Measurements from ENCODE around the gene CTRB2.

The CTRB2 gene

GRCh38 chr16:75175074-75175473, 31.9 kb downstream of the CTRB2 start:
- Histone ChIP-seq H3K9me3 (ENCODE audit: control insufficient read depth, low read length) (peaks cover 26% of the 10 kb centered on the region), H3K27me3 (replicated peaks; ENCODE audit: control insufficient read depth, insufficient read depth, low read length, poor library complexity, severe bottlenecking) (no peaks in the 10 kb centered on the region), H3K27ac (ENCODE audit: insufficient read depth, low read length, poor library complexity, severe bottlenecking) (no peak overlapping the region), H3K36me3 (ENCODE audit: control insufficient read depth, insufficient read depth, low read length) (peaks cover 8% of the 10 kb centered on the region), H3K4me3 (ENCODE audit: insufficient read depth, low read depth, low read length, poor library complexity, severe bottlenecking) (no peak overlapping the region), H3K4me1 (ENCODE audit: control insufficient read depth, insufficient read depth, low read length, poor library complexity, severe bottlenecking) (no peaks in the 10 kb centered on the region)
- no peak for DNase-seq

GRCh38 chr16:75172578-75172977, 34.4 kb downstream of the CTRB2 start:
- no peak overlapping the region for H3K27ac ChIP-seq (ENCODE audit: insufficient read depth, low read length, poor library complexity, severe bottlenecking)
- H3K36me3 ChIP-seq (ENCODE audit: control insufficient read depth, insufficient read depth, low read length) = peaks cover 33% of the 10 kb centered on the region
- H3K27me3 ChIP-seq (replicated peaks; ENCODE audit: control insufficient read depth, insufficient read depth, low read length, poor library complexity, severe bottlenecking) = no peaks in the 10 kb centered on the region
- DNase-seq = no peak
- no peaks in the 10 kb centered on the region for H3K4me1 ChIP-seq (ENCODE audit: control insufficient read depth, insufficient read depth, low read length, poor library complexity, severe bottlenecking)
- peaks cover 43% of the 10 kb centered on the region for H3K9me3 ChIP-seq (ENCODE audit: control insufficient read depth, low read length)
- H3K4me3 ChIP-seq (ENCODE audit: insufficient read depth, low read depth, low read length, poor library complexity, severe bottlenecking) = no peak overlapping the region

- Histone ChIP-seq H3K4me3 (ENCODE audit: insufficient read depth, low read depth, low read length, poor library complexity, severe bottlenecking) (no peak overlapping the region), H3K27me3 (replicated peaks; ENCODE audit: control insufficient read depth, insufficient read depth, low read length, poor library complexity, severe bottlenecking) (no peaks in the 10 kb centered on the region), H3K4me1 (ENCODE audit: control insufficient read depth, insufficient read depth, low read length, poor library complexity, severe bottlenecking) (no peaks in the 10 kb centered on the region), H3K36me3 (ENCODE audit: control insufficient read depth, insufficient read depth, low read length) (peaks cover 53% of the 10 kb centered on the region), H3K9me3 (ENCODE audit: control insufficient read depth, low read length) (peaks cover 29% of the 10 kb centered on the region), H3K27ac (ENCODE audit: insufficient read depth, low read length, poor library complexity, severe bottlenecking) (no peak overlapping the region)
- no peak for DNase-seq
Measured at GRCh38 chr16:75169899-75170405, 37.0 kb downstream of the CTRB2 start.

GRCh38 chr16:75160386-75160785, 46.6 kb downstream of the CTRB2 start:
- Histone ChIP-seq H3K9me3 (ENCODE audit: control insufficient read depth, low read length) (no peaks in the 10 kb centered on the region), H3K27me3 (replicated peaks; ENCODE audit: control insufficient read depth, insufficient read depth, low read length, poor library complexity, severe bottlenecking) (no peaks in the 10 kb centered on the region), H3K36me3 (ENCODE audit: control insufficient read depth, insufficient read depth, low read length) (peaks cover 12% of the 10 kb centered on the region), H3K4me3 (ENCODE audit: insufficient read depth, low read depth, low read length, poor library complexity, severe bottlenecking) (no peak overlapping the region), H3K27ac (ENCODE audit: insufficient read depth, low read length, poor library complexity, severe bottlenecking) (no peak overlapping the region), H3K4me1 (ENCODE audit: control insufficient read depth, insufficient read depth, low read length, poor library complexity, severe bottlenecking) (no peaks in the 10 kb centered on the region)
- no peak for DNase-seq
